IPS-18c (cell line): ENCODE data around the gene CAMSAP2.
"Not testable (repeated sequence)": the region's sequence is repeated elsewhere in the genome, so short reads cannot be mapped to it uniquely, and the experiment has no call there.

ENCODE experiments used
- H3K4me3 ChIP-seq: 2 replicates; pipeline ENCODE4 v1.7.0; 2013; ENCODE audit warnings: low read depth, mild to moderate bottlenecking, low read length, moderate library complexity; ENCODE audit not compliant: insufficient read depth
- H3K9me3 ChIP-seq: one replicate; pipeline ENCODE4 v1.6.1; 2013; ENCODE audit warnings: mild to moderate bottlenecking, low read length, moderate library complexity; ENCODE audit not compliant: control insufficient read depth, insufficient read depth

CAMSAP2 gene

DNA sequence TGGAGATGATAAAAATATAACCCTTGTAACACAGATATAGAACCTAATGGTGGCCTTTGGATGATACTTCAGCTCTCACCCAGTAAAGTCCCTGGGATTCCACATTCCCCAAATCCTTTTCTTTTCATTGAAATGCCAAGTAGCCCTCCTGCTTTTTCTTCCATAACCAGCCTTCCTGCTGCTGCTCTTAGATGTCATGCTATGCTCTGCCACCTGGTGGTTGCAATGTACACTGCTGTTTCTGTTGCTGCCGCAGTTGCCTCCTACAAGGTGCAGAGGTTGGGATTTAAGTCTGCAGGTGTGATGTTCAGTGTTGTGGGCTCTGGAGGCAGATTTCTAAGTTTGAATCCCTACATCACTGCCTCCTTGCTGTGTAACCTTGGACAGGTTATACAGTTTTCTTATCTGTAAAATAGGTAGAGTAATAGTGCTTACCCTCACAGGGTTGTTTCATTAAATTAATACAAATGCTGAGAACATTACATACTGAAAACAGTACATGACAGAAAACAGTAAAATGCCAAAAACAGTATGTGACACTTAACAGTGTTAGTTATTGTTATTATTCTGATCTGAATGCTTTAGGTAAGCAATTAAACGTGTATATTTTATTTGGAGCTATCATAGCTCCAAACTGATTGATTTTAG, 64.3 kb downstream of the CAMSAP2 start:
- Histone ChIP-seq H3K4me3 (no peak overlapping the region), H3K9me3 (no peaks in the 10 kb centered on the region)

DNA sequence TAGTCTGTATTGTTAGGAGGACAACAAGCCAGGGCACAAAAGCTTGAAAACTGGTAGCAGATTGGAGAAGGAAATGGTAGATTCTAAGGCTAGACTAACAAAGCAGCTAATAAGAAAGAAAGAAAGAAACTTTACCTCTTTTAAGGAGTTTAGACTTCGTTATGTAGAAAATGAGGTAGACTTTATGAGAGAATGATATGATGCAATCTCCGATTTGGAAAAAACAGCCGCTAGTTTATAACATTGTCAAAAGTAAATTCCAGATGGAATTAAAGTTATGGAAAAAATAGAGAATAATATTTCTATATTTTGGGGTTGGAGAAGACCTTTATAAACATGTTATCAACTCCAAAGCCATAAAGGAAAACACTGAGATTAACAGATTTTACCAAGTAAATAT, 67.0 kb downstream of the CAMSAP2 start:
- Histone ChIP-seq H3K4me3 (no peak overlapping the region), H3K9me3 (no peaks in the 10 kb centered on the region)

DNA sequence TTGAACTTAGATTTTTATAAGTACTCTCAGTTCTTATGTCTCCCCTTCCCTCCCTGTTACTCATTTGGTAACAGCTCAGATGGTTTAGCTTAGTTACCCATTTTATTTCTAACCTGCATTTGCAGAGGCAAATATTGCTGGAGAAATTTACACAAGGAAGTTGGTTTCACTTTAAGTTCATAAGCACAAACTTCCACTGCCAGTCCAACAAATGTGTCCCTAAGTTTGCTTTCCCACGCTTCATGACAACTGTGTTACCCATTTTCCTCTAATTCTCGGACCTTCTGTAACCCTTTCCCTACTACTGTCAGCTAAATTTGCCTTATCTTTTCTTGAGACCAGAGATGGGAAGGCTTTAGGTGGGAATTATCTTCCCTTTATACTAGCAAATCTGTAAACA, 70.2 kb downstream of the CAMSAP2 start:
- H3K4me3 ChIP-seq, result no peak overlapping the region
- no peaks in the 10 kb centered on the region for H3K9me3 ChIP-seq

DNA sequence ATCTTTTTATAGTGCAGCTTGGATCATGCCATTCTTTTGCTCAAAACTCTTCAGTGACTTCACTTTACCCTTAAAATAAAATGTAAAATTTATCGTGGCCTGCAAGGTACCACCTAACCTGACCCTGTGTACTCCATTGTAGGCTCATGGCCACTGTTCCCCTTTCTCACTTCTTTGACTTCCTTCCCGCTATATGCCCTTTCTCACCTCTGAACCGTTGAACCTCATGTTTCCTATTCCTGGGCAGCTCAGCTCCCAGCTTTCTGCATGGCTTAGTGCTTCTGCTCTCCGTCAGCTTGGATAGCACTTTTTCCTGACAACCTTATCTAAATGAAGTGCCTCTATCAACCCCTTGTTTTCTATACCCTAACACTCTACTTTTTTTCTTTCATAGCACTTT, 73.0 kb downstream of the CAMSAP2 start:
- Histone ChIP-seq H3K4me3 (no peak overlapping the region), H3K9me3 (no peaks in the 10 kb centered on the region)

DNA sequence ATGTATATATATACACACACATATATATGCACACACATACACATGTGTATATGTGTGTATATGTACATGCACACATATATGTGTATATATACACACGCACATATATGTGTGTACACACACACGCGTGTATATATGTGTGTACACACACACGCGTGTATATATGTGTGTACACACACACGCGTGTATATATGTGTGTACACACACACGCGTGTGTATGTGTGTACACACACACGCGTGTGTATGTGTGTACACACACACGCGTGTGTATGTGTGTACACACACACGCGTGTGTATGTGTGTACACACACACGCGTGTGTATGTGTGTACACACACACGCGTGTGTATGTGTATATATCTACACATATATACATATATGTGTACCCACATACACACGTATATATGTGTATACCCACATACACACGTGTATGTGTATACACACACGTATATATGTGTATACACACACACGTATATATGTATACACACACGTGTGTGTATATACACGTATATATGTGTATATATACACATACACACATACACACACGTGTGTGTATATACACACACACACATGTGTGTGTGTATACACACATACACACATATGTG, 78.0 kb downstream of the CAMSAP2 start:
- H3K9me3 ChIP-seq, H3K4me3 ChIP-seq: not testable (repeated sequence)

DNA sequence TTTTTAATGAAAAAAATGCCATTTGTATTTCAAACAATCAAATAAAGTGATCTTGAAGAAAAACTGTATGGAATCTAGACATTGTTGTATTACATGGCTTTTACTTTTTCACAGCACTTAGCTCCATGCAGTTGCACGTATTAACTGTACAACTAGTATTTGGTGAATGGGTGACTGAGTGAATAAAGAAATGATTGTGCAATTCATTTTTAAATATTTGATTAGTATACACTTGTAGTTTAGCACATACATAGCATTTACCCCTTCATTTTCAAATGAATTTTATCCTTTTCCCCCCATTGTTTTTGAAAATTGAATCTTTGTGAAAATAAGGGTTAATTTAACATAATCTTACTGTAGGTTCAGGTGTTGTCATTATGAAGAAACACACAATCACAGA, 79.6 kb downstream of the CAMSAP2 start:
- Histone ChIP-seq H3K4me3 (no peak overlapping the region), H3K9me3 (no peaks in the 10 kb centered on the region)

DNA sequence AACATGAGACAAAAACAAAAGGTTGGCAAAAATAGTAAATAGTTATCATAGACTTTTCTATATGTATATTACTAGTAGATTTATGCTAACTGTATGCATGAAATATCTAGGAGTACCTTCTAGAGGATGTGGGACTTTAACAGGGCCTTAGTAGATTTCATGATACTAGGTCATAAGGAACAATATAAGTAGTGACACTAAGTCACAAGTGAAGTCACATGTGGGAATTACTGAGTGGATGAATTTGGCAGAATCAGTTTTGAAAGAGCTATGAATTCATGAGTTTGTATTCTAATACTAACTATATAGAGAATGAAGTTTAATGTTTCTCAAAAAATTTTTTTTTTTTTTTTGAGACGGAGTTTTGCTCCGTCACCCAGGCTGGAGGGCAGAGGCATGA, 81.0 kb downstream of the CAMSAP2 start:
- H3K9me3 ChIP-seq, result no peaks in the 10 kb centered on the region
- H3K4me3 ChIP-seq, result no peak overlapping the region

DNA sequence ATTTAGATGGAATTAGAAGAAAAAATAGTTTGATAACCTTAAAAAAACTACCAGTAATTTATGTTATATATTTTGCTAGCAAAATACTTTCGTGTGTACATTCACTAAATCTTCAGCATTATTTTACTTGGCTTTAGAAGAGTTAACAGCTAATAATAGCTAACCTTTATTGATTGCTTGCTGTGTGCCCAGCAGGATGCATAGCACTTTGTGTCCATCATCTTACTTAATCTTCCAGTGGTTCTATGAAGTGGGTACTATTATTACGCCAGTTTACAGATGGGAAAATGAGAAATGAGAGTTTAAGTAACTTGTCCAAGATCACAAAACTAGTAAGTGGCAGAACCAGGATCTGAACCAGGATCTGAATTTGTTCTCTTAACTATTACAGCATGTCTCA, 92.4 kb downstream of the CAMSAP2 start:
- no peak overlapping the region for H3K4me3 ChIP-seq

DNA sequence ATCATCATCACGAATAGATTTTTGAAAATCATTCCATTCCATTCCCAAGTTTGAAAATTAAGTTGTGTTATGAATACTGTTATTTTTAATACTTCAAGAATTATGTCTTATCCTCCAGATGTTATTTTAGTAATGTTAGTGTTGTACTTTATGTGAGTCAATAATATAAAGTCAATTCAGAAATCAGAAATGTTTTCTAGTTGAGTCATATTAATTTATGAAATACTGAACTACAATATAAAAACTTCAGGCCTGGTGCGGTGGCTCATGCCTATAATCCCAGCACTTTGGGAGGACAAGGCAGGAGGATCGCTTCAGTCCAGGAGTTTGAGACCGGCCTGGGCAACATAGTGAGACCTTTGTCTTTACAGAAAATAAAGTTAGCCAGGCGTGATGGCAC, 95.7 kb downstream of the CAMSAP2 start:
- Histone ChIP-seq H3K4me3 (no peak overlapping the region), H3K9me3 (no peaks in the 10 kb centered on the region)

More for the DNA sequence above, 92.4 kb downstream of the CAMSAP2 start:
- no peaks in the 10 kb centered on the region for H3K9me3 ChIP-seq

DNA sequence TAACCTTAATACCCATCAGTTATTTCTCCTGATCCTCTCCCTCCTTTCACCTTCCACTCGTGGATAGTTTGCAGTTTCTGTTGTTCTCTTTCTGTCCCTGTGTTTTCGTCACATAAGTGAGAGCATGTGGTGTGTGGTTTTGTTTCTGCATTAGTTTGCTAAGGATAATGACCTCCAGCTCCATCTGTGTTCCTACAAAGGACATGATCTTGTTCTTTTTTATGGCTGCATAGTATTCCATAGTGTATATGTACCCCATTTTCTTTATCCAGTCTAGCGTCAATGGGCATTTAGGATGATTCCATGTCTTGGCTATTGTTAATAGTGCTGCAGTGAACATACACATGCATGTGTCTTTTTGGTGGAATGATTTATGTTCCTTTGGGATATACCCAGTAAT, 97.5 kb downstream of the CAMSAP2 start:
- Histone ChIP-seq H3K4me3 (no peak overlapping the region), H3K9me3 (no peaks in the 10 kb centered on the region)

DNA sequence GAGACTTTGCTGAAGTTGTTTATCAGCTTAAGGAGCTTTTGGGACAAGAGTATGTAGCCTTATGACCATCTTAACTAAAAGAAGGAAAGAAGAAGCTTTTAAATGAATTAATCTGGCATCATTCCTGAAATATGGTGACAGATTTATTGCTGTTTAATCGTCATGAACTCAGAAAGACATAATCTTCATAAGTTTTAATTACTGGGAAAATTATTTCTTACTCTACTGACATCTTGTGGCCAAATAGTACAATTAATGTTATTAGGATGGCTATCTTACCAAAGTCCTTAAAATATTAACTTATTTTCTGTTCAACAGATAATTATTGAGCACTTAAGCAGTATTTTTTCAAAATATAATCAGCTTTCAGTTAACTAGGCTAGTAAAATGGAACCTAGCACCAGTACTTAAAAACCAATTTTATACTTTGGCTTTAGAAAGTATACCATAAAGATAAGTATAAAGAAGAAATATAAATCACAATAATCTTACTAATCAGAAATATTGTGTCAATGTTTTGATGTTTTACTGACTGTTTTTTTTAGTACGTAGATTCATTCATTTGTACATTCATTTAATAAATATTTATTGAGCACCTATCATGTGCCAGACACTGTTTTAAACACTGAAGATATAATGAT, 99.4 kb downstream of the CAMSAP2 start:
- Histone ChIP-seq H3K4me3 (no peak overlapping the region), H3K9me3 (no peaks in the 10 kb centered on the region)

DNA sequence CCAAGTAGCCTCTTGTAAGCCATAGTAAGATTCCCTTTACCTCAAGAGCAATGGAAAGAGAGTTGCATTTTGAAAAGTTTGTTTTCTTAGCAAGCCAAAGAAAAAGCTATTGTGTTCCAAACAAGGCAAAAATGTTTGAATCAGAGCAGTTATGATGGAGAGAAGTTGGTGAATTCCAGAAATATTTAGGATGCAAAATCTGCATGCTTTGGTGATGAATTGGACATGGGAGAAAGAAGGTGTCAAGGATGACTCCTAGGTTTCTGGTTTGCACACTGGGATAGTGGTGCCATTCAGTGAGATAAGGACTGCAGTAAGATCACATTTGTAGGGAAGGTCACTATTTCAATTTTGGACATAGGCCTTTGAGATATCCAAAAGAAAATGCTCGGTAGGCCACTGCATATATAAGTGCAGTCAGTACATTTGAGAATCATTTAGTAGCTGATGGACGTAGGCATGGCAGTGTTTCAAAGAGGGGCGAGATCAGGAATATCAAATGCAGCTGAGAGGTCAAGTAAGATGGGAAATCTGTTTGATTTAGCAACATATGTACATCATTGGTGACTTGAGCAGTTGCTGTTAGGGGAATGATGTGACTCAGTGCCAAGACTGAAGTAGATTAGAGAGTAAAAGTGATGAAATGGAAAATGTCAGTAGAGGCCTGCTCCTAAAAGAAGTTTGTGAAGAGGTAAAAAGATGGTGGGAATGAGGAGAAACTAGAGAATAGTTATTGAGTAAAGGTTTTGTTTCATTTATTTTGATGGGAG, 100.2 kb downstream of the CAMSAP2 start:
- no peak overlapping the region for H3K4me3 ChIP-seq
- H3K9me3 ChIP-seq, result no peaks in the 10 kb centered on the region

DNA sequence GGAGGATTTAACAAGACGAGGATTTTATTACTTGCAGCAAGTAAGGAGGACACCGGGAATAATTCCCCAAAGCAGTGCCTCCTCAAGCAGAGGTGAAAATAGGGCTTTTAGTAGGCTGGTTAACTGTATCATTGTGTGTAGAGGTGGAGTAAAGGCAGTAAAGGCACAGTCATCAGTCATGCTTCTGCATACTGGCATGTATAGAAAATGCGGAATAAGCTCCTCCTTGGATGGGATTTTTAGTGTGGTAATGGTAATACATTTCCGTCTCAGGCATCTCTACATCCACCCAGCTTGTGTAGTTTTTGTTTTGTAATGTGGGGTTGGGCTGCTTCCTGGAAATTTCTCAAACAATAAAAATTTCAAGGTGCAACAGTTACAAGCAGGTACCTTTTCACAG, 106.7 kb downstream of the CAMSAP2 start:
- Histone ChIP-seq H3K4me3 (no peak overlapping the region), H3K9me3 (no peaks in the 10 kb centered on the region)

DNA sequence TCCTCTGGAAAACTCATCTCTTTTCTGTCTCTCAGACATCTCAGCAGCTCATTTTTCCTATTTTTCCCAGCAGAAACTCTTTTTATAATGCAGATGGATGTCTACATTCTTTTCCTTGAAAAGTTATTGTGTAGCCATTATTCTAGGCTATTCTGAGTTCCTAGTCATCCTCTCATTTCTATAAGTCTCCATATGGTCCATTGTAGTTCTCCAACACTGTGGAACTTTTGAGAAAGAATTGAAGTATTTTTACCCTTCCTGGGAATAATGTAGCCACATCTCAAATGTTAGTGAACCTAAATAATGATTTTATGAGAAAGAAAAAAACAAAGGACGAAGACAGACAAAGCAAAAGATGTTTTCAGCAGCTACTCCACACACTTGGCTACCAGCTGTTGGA, 107.7 kb downstream of the CAMSAP2 start:
- no peak overlapping the region for H3K4me3 ChIP-seq
- H3K9me3 ChIP-seq, result no peaks in the 10 kb centered on the region

DNA sequence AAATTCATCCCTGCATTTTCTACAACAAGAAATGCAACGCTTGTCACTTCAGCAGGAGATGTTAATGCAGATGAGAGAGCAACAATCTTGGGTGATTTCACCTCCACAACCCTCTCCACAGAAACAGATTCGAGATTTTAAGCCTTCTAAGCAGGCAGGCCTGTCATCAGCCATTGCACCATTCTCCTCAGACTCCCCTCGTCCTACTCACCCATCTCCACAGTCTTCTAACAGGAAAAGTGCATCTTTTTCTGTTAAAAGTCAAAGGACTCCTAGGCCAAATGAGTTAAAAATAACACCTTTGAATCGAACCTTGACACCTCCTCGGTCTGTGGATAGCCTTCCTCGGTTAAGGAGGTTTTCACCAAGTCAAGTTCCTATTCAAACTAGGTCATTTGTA, 110.7 kb downstream of the CAMSAP2 start:
- H3K9me3 ChIP-seq, result no peaks in the 10 kb centered on the region
- no peak overlapping the region for H3K4me3 ChIP-seq

DNA sequence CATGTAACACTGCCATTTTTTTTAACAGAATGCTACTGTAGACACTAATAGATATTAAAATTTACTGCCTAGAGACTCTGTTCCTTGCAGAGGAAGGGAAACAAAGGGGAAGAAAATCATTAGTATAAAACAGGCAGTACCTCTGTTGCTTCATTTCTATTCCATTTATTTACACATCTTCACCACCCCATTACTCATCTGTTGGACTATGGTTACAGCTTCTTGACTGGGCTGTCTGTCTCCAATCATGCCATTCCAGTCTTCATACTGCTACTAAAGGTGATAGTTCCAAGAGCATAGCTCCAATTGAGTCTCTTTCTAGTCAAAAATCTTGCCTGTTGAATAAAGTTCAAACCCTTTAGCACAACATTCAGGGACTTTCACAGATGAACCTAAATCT, 111.9 kb downstream of the CAMSAP2 start:
- H3K9me3 ChIP-seq, result no peaks in the 10 kb centered on the region
- H3K4me3 ChIP-seq, result no peak overlapping the region

DNA sequence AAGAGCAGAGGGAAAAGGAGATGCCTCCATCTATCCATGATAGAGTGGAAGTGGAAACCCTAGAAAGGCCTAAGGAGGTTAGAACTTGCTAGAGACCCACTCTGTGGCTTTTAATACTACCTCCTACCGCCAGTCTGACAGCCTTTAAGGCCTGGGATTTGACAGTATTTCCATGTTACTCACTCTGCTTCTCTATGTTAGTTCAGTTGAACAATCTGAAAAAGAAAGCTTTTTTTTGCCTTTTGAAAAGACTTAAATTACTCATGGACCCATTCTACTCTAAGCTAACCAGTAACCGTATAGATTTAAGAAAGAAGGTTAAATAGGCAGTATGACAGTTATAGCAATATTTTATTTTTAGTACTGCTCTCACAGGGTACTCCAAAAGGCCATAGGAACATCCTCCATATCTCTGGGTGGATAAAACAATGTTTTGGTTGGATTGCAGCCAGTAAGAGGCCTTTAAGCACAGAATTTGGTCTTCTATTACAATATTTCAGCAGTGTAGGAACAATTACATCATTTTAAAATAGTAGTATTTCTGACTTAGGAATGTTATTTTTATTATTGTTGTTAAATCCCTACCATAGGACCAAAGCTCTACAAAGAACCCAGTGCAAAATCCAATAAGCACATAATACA, 118.1 kb downstream of the CAMSAP2 start:
- H3K9me3 ChIP-seq, result no peaks in the 10 kb centered on the region
- no peak overlapping the region for H3K4me3 ChIP-seq

DNA sequence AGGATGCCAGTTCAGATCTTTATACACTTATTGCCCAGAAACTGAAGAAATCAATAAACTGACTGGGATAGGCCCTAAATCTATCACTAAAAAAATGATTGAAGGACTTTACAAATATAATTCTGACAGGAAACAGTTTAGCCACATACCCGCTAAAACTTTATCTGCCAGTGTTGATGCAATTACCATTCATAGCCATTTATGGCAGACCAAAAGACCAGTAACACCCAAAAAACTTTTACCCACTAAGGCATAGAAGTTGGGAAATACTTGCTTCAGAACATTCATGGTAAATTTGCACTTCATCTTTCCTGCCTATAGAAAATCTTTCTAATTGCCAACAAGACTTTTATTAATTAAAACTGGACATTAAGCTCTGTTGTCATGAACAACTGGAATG, 119.1 kb downstream of the CAMSAP2 start:
- H3K4me3 ChIP-seq, result no peak overlapping the region
- H3K9me3 ChIP-seq, result no peaks in the 10 kb centered on the region
